Measurements from ENCODE around the gene PWWP2A. TPM values are rescaled to one million over a fixed set of nuclear protein-coding genes. Genes with fewer than 3 reads are reported as not detected.

Gene PWWP2A
- total RNA-seq, 4 donors from 2014 or later = 12.9 to 46.3 (median 28.1) TPM

DNA sequence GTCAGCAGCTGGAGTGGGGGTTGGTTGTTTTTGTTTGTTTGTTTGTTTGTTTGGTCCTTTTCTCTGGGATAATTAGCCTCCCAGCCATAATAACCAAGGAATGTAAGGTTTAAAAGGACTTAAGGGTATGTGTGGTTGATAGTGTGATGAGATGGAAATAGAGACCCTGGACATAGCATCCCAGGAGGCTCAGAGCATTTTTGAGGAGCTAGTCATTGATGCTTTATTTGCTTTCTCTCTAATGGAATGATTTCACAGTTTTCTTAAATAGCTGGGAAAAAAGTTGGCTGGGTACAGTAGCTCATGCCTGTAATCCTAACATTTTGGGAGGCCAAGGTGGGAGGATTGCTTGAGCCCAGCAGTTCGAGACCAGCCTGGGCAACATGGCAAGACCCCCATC is 65.2 kb downstream of the PWWP2A start:
- no peaks in the 10 kb centered on the region for H3K36me3 ChIP-seq
- DNase-seq = no peak
- no peaks in the 10 kb centered on the region for H3K27me3 ChIP-seq
- TF ChIP-seq, protein P1, sequence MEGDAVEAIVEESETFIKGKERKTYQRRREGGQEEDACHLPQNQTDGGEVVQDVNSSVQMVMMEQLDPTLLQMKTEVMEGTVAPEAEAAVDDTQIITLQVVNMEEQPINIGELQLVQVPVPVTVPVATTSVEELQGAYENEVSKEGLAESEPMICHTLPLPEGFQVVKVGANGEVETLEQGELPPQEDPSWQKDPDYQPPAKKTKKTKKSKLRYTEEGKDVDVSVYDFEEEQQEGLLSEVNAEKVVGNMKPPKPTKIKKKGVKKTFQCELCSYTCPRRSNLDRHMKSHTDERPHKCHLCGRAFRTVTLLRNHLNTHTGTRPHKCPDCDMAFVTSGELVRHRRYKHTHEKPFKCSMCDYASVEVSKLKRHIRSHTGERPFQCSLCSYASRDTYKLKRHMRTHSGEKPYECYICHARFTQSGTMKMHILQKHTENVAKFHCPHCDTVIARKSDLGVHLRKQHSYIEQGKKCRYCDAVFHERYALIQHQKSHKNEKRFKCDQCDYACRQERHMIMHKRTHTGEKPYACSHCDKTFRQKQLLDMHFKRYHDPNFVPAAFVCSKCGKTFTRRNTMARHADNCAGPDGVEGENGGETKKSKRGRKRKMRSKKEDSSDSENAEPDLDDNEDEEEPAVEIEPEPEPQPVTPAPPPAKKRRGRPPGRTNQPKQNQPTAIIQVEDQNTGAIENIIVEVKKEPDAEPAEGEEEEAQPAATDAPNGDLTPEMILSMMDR (IDR thresholded peaks at IDR 0.05) = no peak
- no peak for TF ChIP-seq POLR2A (IDR thresholded peaks at IDR 0.05)
- H3K9me3 ChIP-seq = no peaks in the 10 kb centered on the region
- no peak overlapping the region for H3K4me3 ChIP-seq
- intact Hi-C loops (cut with DNase I; ENCODE audit: low total_unique reads) = no loop called here
- H3K4me1 ChIP-seq = no peaks in the 10 kb centered on the region
- H3K27ac ChIP-seq = no peak overlapping the region

DNA sequence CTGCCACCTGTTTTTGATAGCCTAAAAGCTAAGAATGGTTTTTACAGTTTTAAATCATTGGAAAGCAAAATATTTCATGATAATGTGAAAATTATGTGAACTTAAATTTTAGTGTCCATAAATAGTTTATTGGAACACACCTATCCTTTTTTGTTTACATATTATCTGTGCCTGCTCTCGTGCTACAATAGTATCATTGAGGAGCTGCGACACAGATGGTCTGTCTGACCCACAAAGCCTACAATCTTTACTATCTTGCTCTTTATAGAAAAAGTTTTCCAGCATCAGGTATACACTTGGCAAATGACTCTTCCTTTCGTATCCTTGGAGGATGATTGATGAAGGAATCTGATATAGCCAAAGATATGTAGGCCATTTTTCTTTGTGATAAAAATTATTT is 70.2 kb downstream of the PWWP2A start:
- no peaks in the 10 kb centered on the region for H3K27me3 ChIP-seq
- intact Hi-C loops (cut with DNase I; ENCODE audit: low total_unique reads) = no loop called here
- no peak overlapping the region for H3K27ac ChIP-seq
- H3K36me3 ChIP-seq = no peaks in the 10 kb centered on the region
- TF ChIP-seq, protein P1 (IDR thresholded peaks at IDR 0.05) = no peak
- no peak for TF ChIP-seq POLR2A (IDR thresholded peaks at IDR 0.05)
- H3K9me3 ChIP-seq = no peaks in the 10 kb centered on the region
- no peak overlapping the region for H3K4me3 ChIP-seq
- no peaks in the 10 kb centered on the region for H3K4me1 ChIP-seq
- DNase-seq = no peak

DNA sequence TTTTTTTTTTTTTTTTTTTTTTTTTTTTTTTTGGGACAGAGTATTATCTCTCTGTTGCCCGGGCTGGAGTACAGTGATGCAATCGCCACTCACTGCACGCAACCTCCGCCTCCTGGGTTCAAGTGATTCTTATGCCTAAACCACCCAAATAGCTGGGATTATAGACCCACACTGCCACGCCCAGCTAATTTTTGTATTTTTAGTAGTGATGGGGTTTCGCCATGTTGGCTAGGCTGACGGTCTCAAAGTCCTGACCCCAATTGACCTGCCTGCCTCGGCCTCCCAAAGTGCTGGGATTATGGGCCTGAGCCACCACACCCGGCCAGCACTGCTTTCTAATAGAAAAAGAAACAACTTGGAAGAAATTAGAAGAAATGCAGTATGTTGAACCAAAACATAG is 71.1 kb downstream of the PWWP2A start:
- intact Hi-C loops (cut with DNase I; ENCODE audit: low total_unique reads) = no loop called here
- H3K4me3 ChIP-seq = no peak overlapping the region
- H3K27me3 ChIP-seq = no peaks in the 10 kb centered on the region
- no peak overlapping the region for H3K27ac ChIP-seq
- DNase-seq = peak in 1 of 2 donors; percentile 30
- TF ChIP-seq POLR2A (IDR thresholded peaks at IDR 0.05) = no peak
- TF ChIP-seq, protein P1 (IDR thresholded peaks at IDR 0.05) = no peak
- H3K4me1 ChIP-seq = no peaks in the 10 kb centered on the region
- H3K36me3 ChIP-seq = no peaks in the 10 kb centered on the region
- no peaks in the 10 kb centered on the region for H3K9me3 ChIP-seq

DNA sequence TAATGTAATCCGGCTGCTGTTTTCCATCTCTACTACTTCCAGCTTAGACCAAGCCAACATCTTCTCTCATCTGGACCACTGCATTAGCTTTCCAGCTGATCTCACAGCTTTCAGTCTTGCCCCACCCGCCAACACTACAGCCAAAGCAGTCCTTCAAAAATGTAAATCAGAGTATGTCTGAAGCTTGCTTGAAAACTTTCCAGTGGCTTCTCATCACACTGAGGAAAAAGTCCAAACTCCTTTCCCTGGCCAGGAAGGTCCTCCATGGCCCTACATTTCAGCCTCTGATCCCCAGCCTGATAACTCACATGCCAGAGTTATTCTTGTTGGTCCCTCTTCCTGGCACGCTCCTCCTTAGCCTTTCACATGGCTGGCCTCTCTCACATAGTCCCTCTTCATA is 71.8 kb downstream of the PWWP2A start:
- intact Hi-C loops (cut with DNase I; ENCODE audit: low total_unique reads) = no loop called here
- H3K9me3 ChIP-seq = no peaks in the 10 kb centered on the region
- H3K36me3 ChIP-seq = no peaks in the 10 kb centered on the region
- H3K4me3 ChIP-seq = no peak overlapping the region
- DNase-seq = peak in 1 of 2 donors; percentile 33
- TF ChIP-seq, protein P1 (IDR thresholded peaks at IDR 0.05) = no peak
- no peak for TF ChIP-seq POLR2A (IDR thresholded peaks at IDR 0.05)
- H3K27me3 ChIP-seq = no peaks in the 10 kb centered on the region
- H3K4me1 ChIP-seq = no peaks in the 10 kb centered on the region
- no peak overlapping the region for H3K27ac ChIP-seq

DNA sequence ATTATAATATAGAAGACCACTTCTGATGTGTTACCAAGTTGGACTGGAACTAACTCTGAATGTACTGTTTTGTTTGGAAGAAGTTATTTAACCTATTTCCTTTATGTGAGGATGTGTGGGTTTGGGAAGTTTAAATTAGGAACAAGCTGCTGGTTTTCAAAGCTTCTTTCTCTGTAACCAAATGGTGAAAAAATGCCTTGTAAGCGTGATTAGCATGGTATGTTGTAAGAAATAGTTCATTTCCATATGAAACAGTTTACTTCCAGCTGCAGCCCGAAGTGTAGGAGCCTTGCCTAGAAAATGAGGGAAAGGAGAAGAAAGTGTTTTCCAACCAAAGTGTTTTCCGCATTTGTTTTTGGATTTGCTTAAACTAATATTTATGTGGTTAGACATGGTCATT is 74.3 kb downstream of the PWWP2A start:
- H3K4me1 ChIP-seq = no peaks in the 10 kb centered on the region
- intact Hi-C loops (cut with DNase I; ENCODE audit: low total_unique reads) = no loop called here
- no peaks in the 10 kb centered on the region for H3K36me3 ChIP-seq
- H3K27me3 ChIP-seq = no peaks in the 10 kb centered on the region
- no peaks in the 10 kb centered on the region for H3K9me3 ChIP-seq
- no peak for TF ChIP-seq POLR2A (IDR thresholded peaks at IDR 0.05)
- TF ChIP-seq, protein P1 (IDR thresholded peaks at IDR 0.05) = no peak
- H3K4me3 ChIP-seq = no peak overlapping the region
- H3K27ac ChIP-seq = no peak overlapping the region
- no peak for DNase-seq
